IPS-18c (cell line): Measurements from ENCODE around the gene CCDC188.

Experiments used
- H3K4me3 ChIP-seq: 2 replicates; pipeline ENCODE4 v1.7.0; 2013; ENCODE audit warnings: low read depth, mild to moderate bottlenecking, low read length, moderate library complexity; ENCODE audit not compliant: insufficient read depth
- H3K9me3 ChIP-seq: one replicate; pipeline ENCODE4 v1.6.1; 2013; ENCODE audit warnings: mild to moderate bottlenecking, low read length, moderate library complexity; ENCODE audit not compliant: control insufficient read depth, insufficient read depth

Gene CCDC188

DNA sequence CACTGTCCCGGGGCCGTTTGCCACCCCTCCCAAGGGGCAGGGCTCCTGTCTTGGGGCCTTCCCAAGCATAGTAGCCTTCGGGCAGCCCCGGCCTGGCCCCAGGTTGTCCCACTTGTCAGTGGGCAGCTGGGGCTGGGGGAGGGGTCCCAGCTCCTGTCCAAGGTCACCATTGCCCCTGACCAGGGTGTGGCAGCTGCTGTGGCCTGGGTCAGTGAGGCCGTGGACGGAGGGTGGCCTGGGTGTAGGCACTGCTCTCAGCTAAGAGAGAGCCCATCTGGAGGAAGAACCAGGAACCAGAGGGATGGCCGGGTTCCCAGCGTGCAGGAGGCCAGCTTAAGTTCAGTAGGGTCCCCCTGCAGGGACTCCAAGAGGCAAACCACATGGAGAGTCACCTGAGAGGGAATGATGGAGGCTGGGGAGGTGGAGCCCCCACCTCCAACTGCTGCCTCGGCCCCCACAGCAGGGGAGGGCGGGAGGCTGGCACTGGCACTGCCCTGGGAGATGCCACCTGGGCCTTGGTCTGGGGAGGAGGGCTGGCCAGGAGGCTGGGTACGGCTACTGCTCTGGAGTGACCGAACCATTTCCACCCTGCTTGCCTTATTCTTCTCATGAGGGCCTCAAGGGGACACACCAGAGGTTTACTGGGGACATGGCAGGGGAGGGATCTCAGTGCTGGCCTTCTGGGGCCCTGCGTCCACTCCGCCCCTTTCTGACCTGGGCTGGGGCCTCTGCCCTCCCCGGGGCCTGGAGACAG, 6.8 kb upstream of the CCDC188 start:
- H3K4me3 ChIP-seq: no peak overlapping the region
- no peaks in the 10 kb centered on the region for H3K9me3 ChIP-seq

DNA sequence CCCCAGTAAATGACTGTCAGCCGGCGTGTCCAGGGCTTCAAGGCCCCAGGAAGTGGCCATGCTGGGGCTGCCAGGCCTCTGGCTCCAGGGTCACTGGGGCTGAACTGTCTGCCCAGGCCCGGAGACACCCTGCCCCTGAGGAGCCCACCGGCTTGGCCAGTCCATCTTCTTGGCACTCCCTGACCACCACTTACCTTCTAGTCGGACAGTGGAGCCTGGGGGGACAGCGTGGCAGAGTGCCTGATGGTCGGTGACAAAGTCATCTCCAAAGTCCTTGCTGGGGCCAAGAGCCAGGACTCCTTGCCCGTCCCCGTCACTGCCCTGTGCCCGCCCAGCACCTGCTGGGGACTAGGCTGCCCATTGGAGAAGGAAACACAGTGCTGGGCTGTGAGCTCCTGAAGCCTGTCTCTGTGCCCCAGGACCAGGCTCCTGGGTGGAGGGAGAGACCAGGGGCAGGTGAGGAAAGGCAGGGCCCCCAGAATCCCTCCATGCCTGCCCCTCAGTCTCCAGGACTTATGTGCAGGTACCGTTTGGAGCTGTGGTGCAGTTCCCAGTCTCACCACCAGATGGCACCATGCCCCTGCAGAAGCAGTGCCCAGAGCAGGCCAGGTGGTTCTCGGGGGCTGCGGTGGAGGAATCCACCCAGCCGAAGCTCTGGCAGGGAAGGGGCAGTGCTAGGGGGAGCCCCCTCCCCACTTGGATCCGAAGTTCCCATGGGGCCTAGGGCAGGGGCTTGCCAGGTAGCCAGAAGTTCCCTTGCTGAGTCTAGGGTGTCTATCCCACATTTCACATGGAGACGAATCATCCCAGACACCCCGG, 6.0 kb upstream of the CCDC188 start:
- Histone ChIP-seq H3K4me3 (no peak overlapping the region), H3K9me3 (no peaks in the 10 kb centered on the region)

DNA sequence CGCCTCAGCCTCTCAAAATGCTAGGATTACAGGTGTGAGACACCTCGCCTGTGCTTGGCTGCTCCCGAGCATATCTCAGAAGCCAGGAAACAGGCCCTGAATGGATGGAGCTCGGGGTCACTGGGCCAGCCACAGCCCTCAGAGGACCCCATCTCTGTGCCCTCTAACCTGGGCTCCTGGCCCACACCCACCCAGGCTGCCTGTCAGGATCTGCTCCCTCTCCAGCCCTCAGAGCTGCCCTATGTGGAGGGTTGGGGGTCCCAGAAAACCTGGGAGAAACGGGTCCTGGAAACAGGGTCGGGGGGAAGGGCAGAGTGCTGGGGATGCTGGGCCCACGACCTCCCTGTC, 5.2 kb upstream of the CCDC188 start:
- H3K9me3 ChIP-seq: no peaks in the 10 kb centered on the region
- H3K4me3 ChIP-seq: no peak overlapping the region

DNA sequence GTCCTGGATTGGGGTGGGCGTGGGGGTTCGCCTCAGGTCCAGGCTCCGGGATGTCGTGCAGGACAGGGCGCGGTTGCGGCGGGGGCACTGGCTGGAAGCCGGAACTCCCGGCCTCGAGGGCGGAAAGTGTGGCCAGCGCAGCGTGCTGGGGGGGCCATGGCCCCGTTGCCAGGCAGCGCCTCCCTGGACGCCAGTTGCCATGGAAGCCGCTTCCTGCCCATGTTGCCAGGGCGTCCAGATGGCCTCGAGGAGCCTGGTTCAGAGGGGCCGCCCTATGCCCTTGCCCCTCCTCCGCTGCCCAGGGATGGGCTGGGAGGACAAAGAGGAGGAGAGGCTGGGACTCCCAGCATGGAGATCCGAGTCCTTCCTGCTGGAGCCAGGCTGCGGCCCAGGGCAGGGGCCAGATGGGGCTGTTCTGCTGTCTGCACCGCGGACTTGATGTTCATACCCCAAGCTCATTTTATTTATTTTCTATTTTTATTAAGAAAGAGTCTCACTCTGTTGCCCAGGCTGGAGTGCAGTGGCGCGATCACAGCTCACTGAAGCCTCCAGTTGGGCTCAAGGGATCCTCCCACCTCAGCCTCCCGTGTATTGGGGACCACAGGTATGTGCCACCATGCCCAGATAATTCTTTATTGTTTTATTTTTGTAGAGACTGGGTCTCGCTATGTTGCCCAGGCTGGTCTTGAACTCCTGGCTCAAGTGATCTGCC, 4.6 kb upstream of the CCDC188 start:
- Histone ChIP-seq H3K9me3 (no peaks in the 10 kb centered on the region), H3K4me3 (no peak overlapping the region)

DNA sequence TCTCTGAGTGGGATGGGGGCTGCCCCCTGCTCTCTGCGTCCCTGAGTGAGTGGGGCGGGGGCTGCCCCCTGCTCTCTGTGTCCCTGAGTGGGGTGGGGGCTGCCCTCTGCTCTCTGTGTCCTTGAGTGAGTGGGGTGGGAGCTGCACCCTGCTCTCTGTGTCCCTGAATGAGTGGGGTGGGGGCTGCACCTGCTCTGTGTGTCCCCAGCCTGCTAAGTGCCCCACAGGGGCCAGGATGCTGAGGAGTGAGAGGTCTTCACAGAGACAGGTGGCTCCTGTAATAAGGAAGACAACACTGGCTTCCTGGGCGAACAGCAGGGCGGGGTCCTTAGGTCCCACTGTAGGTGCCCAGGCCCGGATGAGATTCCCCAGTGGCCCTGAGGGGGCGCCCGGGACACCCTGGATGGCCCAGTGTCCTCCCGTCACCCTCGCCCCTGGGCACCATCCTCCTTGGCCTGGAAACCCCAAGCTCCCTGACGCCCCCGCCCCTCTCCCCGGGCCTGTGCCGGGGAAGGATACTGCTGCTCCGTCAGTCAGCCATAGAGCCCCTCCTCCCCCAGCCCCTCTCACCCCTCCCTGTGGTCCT, 3.8 kb upstream of the CCDC188 start:
- no peak overlapping the region for H3K4me3 ChIP-seq
- H3K9me3 ChIP-seq: no peaks in the 10 kb centered on the region

DNA sequence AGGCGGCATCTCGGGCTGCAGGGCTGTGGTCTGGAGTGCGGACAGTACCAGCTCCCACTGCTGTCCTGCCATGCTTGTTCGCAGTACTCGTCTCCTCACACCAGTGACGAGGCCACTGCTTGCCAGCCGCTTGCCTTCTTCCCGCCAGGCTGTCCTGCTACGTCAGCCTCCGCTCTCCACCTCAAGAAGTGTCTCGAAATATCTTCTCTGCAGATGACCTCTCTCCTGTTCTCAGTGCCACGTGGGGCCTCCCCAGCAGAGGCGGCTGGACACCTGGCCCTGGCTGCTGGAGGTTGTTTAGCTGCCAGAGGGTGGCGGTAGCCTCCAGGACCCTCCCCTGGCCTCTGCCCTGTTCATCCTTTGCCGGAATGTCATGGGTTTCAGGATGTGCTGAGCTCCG, 3.1 kb upstream of the CCDC188 start:
- no peak overlapping the region for H3K4me3 ChIP-seq
- no peaks in the 10 kb centered on the region for H3K9me3 ChIP-seq

DNA sequence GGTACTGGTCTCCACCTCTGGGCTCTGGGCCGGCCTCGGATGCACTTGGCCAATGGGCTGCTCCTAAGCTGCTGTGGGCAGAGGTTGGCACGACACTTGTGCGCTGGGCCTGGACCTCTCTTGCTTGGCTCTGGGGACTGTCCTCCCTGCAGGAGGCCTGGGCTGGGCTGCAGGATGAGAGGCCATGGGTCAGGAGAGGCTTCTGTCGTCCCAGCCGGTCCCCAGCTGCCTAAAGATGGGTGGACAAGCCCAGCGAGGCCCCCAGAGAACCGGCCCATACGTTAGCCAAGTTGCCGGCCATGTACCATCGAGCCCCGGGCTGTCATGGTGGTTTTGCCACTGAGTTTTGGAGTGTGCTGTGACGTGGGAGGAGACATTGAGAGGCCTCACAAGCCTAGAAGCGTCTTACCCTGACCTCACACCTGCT, 1.6 kb upstream of the CCDC188 start:
- no peak overlapping the region for H3K4me3 ChIP-seq
- H3K9me3 ChIP-seq: no peaks in the 10 kb centered on the region

DNA sequence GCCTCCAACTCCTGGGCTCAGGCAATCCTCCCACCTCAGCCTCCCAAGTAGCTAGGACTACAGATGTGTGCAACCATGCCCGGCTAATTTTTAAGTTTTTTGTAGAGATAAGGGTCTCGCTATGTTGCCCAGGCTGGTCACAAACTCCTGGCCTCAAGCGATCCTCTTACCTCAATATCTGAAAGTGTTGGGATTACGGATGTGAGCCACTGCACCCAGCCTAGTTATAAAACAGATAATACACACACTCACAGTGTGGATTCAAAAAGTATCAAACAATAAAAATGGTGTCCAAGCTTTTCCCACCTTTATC, 377 bp upstream of the CCDC188 start:
- Histone ChIP-seq H3K9me3 (no peaks in the 10 kb centered on the region), H3K4me3 (no peak overlapping the region)

DNA sequence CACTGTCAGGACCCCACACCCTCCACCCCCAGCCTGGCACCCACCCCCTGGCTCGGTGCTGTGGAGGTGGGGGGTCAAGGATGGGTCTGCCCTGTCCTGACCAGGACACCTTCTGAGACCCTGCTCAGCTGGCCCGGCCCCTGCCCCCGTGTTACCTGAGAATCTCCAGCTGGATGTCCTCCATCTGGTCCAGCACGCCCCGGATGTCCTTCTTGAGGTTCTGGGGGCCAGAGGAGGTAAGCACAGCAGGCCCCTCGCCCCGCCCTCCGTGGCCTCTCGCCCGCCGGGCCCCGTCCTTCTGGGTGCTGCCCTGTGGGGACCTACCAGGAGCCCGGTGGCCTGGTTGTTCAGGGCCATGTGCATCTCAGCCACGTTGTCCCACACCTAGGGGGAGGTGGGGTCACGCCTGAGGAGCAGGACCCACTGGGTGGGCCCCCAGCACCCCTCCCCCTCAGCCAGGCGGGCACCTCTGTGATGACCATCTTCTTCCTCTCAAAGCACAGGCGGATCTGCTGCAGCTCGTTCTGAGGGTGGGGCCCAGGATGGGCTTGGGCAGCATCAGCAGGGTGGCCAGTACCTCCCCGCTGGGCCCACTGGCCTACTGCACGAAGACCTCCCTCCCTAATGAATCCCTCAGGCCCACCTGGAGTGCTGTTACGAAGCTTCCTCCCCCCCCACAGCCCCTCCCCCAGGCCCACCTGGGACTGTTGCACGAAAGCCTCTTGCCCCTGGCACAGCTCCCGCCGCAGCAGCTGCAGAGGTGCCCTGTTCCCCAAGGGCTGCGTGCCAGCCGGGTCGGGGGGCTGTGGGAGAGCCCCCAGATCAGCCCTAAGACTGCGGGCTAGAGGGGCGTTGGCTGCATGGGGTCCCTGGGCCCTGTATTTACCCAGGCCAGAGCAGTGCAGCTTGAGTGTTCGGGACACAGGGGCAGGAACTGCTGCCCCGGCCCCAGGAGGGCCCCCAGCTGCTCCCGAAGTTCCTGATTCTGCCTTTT, 1.3 kb downstream of the CCDC188 start:
- Histone ChIP-seq H3K4me3 (no peak overlapping the region), H3K9me3 (no peaks in the 10 kb centered on the region)

DNA sequence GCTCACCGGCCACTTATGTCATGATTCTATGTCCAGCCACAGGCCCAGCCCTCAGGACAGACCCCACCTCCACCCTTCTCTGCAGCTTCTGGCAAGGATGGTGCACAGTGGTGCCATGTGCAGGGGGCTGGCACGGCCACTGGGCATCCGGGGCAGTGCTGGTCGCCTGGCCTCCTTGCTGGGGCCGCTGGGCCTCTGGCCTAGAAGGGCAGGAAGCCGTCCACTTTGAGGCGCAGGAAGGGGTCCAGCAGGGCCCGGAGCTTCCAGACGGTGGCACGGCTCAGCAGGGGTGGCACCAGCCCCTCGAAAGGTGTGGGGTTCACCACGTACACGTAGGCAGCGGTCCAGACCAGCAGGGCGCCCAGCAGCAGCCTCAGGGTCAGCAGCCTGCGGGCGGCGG, 2.4 kb downstream of the CCDC188 start:
- H3K4me3 ChIP-seq: no peak overlapping the region
- no peaks in the 10 kb centered on the region for H3K9me3 ChIP-seq

DNA sequence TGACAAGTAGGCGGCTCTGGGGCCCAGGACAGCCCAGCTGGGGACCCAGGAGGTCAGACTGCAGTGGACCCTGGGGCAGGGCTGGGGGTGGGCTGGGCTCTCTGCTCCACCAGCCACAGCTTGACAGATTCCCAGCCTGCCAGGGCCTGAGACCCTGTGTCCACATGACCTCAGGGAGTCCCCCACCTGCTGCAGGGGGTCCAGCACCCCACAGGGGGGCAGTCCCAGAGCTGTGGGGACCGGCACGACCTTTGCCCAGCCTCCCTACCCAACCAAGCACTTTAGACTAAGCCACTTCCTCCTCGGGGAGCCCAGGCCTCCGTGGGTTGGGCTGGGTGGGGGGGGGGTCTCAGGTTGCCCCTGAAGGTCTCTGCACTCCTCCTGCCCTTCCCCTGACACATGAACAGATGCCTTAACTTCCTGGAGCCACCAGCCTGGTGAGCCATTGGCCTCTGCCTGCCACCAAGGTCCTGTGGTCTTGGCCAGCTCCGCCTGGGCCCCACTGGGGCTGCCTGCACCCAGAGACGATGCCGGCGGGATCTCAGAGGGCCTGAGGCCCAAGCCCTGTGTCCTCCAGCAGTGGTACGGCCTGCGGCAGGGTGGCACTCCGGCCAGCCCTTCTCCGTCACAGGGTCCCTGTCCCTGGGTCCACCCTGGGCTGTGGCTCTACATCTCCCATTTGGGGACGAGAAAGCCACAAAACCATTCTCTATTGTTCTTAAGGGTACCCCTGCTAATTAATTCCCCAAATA, 3.4 kb downstream of the CCDC188 start:
- Histone ChIP-seq H3K9me3 (no peaks in the 10 kb centered on the region), H3K4me3 (no peak overlapping the region)

DNA sequence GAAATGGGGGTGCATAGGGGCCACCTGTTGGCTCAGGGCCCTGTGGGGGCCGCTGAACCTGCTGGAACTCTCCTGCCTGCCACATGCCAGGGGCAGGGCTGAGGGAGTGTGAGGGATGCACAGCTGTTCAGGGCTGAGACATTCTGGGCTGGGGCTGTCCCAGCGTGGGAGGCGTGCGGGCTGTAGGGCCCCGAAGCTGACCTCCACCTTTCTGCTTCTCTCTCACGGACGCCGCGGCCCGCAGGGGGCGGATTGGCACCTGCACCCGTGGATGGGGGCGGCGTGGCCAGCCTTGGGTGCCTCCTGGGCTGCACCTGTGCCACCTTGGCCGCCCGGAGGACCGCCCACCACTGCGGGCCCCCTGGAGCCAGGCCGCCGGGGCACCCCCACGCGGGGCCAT, 4.1 kb downstream of the CCDC188 start:
- no peaks in the 10 kb centered on the region for H3K9me3 ChIP-seq

DNA sequence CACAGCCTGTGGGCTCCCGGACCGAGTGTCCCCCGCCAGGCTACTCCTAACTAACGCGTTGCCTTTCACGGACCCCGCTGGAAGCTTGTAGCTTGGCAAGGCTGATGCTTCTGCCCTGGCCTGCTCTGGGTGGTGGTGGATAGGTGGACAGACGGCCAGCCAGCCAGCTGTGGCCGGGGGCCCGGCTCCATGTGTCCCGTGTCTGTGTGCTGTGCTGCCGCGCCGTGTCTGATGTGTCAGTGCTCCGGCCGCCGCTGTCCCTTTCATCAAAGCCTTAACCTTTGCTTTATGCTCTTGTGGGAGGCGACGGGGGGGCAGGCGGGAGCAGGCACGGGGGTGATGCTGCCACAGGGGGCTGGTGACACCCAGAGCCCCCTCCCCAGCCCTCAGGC, 5.0 kb downstream of the CCDC188 start:
- no peak overlapping the region for H3K4me3 ChIP-seq
- H3K9me3 ChIP-seq: no peaks in the 10 kb centered on the region

More for the DNA sequence above, 4.1 kb downstream of the CCDC188 start:
- H3K4me3 ChIP-seq: no peak overlapping the region

DNA sequence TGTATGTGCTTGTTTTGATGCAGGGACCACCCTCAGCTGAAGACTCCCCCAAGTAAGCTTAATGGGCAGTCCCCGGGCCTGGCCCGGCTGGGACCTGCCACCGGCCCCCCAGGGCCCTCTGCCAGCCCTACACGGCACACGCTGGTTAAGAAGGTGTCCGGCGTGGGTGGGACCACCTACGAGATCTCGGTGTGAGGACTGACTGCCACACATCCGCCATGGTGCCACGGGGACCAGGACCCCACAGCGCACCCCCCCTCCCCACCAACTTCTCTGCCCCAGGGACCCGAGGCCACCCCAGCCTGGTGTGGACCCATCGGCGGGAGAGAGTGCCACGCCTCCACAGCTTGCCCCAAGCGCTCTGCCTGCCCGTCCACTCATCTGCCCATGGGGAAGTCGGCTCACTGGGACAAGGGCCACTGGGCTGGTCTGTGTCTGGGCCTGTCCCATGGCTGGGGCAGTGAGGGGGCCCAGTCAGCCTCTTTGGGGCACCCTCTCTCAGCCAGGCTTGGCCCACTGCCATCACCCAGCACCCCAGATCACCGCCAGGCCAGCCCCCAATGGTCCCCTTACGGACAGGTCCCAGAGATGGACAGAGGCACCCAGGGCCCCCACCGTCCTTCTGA, 5.5 kb downstream of the CCDC188 start:
- Histone ChIP-seq H3K9me3 (no peaks in the 10 kb centered on the region), H3K4me3 (no peak overlapping the region)

DNA sequence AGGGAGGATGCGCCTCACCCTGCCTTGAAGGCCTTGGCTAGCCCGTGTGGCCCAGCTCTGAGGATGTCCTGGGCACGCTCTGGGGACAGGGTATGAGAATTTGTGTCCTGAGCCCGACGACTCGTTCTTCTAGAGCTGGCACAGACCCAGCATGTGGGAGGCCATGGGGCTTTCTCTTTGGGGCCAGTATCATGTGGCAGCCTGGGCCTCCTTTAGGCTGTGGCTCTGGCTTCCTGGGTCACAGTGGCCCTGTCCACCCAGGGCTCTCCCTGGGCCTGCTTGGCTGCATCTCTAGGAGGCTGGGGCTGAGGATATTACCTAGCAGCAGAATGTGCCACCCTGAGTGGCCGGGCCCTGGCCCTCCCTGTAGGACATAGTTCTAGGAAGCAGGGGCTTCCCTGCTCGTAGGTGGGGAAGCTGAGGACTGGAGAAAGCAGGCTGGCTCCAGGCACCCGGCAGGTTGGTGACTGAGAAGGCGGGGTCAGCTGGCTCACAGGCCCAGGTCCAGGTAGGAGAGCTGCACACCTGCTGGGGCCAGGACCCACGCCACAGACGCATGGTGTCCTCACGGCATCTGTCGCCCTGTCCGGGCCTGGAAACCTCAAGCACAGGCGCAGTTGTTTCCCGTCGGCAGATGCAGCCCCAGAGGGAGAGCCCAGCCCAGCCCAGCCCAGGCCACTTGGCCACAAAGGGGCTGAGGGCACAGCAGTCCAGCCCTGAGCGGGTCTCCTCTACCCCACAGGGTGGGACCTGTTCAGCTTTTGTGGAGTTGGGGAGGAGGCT, 6.8 kb downstream of the CCDC188 start:
- H3K9me3 ChIP-seq: no peaks in the 10 kb centered on the region
- no peak overlapping the region for H3K4me3 ChIP-seq
